ENCODE results near the gene NIM1K.

NIM1K gene

DNA sequence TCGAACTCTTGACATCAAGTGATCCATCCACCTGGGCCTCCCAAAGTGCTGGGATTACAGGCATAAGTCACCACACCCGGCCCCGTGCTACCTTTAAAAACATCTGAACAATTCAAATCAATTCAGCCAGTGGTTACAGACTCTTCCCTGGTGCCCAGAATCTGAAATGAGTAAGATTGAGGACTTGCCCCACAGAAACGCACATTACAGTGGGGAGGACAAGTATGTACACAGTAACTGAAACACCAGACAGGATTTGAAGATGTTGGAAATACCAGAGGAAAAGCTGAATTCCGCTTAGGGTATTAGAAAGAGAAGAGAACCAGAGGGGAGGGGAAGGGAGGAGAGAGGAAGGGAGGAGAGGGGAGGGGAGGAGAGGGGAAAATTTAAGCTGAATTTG lies 17.8 kb downstream of the NIM1K start:
- no peak for DNase-seq (ENCODE audit: low read depth in 1 of 2, low spot score in 1 of 2)
- TF ChIP-seq GABPA (IDR thresholded peaks at IDR 0.05; ENCODE audit: low read depth) (no peak), POLR2AphosphoS5 (IDR thresholded peaks at IDR 0.05; ENCODE audit: low read depth) (no peak), SPI1 (IDR thresholded peaks at IDR 0.05; ENCODE audit: borderline replicate concordance, low read depth) (no peak)
- TF ChIP-seq, protein P1, sequence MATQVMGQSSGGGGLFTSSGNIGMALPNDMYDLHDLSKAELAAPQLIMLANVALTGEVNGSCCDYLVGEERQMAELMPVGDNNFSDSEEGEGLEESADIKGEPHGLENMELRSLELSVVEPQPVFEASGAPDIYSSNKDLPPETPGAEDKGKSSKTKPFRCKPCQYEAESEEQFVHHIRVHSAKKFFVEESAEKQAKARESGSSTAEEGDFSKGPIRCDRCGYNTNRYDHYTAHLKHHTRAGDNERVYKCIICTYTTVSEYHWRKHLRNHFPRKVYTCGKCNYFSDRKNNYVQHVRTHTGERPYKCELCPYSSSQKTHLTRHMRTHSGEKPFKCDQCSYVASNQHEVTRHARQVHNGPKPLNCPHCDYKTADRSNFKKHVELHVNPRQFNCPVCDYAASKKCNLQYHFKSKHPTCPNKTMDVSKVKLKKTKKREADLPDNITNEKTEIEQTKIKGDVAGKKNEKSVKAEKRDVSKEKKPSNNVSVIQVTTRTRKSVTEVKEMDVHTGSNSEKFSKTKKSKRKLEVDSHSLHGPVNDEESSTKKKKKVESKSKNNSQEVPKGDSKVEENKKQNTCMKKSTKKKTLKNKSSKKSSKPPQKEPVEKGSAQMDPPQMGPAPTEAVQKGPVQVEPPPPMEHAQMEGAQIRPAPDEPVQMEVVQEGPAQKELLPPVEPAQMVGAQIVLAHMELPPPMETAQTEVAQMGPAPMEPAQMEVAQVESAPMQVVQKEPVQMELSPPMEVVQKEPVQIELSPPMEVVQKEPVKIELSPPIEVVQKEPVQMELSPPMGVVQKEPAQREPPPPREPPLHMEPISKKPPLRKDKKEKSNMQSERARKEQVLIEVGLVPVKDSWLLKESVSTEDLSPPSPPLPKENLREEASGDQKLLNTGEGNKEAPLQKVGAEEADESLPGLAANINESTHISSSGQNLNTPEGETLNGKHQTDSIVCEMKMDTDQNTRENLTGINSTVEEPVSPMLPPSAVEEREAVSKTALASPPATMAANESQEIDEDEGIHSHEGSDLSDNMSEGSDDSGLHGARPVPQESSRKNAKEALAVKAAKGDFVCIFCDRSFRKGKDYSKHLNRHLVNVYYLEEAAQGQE (IDR thresholded peaks at IDR 0.05; ENCODE audit: insufficient replicate concordance, low read depth), result no peak
- TF ChIP-seq, protein P2, sequence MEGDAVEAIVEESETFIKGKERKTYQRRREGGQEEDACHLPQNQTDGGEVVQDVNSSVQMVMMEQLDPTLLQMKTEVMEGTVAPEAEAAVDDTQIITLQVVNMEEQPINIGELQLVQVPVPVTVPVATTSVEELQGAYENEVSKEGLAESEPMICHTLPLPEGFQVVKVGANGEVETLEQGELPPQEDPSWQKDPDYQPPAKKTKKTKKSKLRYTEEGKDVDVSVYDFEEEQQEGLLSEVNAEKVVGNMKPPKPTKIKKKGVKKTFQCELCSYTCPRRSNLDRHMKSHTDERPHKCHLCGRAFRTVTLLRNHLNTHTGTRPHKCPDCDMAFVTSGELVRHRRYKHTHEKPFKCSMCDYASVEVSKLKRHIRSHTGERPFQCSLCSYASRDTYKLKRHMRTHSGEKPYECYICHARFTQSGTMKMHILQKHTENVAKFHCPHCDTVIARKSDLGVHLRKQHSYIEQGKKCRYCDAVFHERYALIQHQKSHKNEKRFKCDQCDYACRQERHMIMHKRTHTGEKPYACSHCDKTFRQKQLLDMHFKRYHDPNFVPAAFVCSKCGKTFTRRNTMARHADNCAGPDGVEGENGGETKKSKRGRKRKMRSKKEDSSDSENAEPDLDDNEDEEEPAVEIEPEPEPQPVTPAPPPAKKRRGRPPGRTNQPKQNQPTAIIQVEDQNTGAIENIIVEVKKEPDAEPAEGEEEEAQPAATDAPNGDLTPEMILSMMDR (IDR thresholded peaks at IDR 0.05; ENCODE audit: insufficient read depth, low read length), result no peak
- Histone ChIP-seq H3K27me3 (ENCODE audit: insufficient read depth, poor library complexity, severe bottlenecking) (peaks cover 23% of the 10 kb centered on the region), H3K4me3 (replicated peaks; ENCODE audit: insufficient read depth, low read length) (no peak overlapping the region), H3K27ac (replicated peaks) (no peak overlapping the region)

DNA sequence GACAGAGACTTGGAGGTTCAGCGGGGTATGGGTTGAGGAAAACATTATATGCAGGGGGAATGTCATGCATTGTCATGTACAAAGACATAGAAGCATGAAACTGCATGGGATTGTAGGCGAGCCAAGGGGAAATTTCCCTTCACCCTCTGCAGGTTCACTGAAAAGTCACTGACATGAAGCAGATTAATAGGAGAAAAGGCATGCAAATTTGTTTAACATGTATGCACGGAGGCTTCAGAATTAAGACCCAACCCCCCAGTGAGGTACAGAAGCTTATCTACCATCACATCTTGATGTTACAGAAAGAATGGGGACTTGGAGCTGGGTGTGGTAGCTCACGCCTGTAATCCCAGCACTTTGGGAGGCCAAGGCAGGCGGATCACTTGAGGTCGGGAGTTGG lies 18.5 kb downstream of the NIM1K start:
- no peak for DNase-seq (ENCODE audit: low read depth in 1 of 2, low spot score in 1 of 2)
- TF ChIP-seq, protein P2 (IDR thresholded peaks at IDR 0.05; ENCODE audit: insufficient read depth, low read length), result no peak
- TF ChIP-seq POLR2AphosphoS5 (IDR thresholded peaks at IDR 0.05; ENCODE audit: low read depth) (no peak), SPI1 (IDR thresholded peaks at IDR 0.05; ENCODE audit: borderline replicate concordance, low read depth) (no peak), GABPA (IDR thresholded peaks at IDR 0.05; ENCODE audit: low read depth) (no peak)
- TF ChIP-seq, protein P1 (IDR thresholded peaks at IDR 0.05; ENCODE audit: insufficient replicate concordance, low read depth), result no peak
- no peak overlapping the region for H3K27ac ChIP-seq (replicated peaks)
- H3K4me3 ChIP-seq (replicated peaks; ENCODE audit: insufficient read depth, low read length), result no peak overlapping the region
- peaks cover 23% of the 10 kb centered on the region for H3K27me3 ChIP-seq (ENCODE audit: insufficient read depth, poor library complexity, severe bottlenecking)

DNA sequence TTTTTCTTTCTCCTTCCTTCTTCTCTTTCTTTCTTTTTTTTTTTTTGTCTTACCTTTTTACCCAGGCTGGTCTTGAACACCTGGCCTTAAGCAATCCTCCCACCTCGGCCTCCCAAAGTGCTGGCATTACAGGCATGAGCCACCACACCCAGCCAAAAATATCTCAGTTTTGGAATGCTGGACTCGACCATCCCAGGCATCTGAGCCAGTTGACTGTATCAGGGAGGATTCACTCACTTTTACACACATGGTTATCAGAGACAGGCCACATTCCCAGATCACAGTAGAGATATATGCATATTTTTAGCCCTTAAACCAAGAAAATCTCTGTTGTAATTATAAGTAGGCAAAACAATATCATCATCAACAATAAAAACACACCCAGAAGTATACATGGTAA lies 21.9 kb downstream of the NIM1K start:
- DNase-seq (ENCODE audit: low read depth in 1 of 2, low spot score in 1 of 2), result no peak
- Histone ChIP-seq H3K4me3 (replicated peaks; ENCODE audit: insufficient read depth, low read length) (no peak overlapping the region), H3K27me3 (ENCODE audit: insufficient read depth, poor library complexity, severe bottlenecking) (peaks cover 23% of the 10 kb centered on the region), H3K27ac (replicated peaks) (no peak overlapping the region)
- TF ChIP-seq, protein P1 (IDR thresholded peaks at IDR 0.05; ENCODE audit: insufficient replicate concordance, low read depth), result no peak
- TF ChIP-seq, protein P2 (IDR thresholded peaks at IDR 0.05; ENCODE audit: insufficient read depth, low read length), result no peak
- TF ChIP-seq SPI1 (IDR thresholded peaks at IDR 0.05; ENCODE audit: borderline replicate concordance, low read depth), result no peak

Measured in HL-60 (cell line).